Dedifferentiated amniotic fluid mesenchymal stem cell (primary cell): ENCODE results near the gene PRKN.

Experiments used
- DNase-seq: peaks from one replicate; pipeline ENCODE4 v3.0.0-alpha.2; 2016; ENCODE audit errors: extremely low spot score

PRKN gene

DNA sequence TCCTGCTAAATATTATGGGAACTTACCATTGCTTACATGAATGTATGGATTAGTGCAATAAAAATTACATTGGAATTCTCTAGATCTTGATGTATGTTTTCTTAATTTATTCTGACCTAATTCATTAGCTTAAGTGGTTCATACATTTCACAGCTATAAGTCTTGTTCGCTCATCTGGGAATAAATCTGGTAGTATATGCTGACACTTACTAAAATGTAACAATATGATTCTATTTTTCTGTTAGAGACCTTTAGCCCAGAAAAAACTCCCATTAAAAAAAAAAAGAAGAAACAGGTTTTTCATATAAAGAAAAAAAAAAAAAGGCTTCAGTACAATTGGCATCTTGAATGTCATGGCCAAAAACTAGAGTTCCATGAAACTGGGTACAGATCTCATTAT is 1059.6 kb downstream of the PRKN start:
- no peak for DNase-seq

GRCh38 chr6:161663682-161664081 is 1063.9 kb downstream of the PRKN start:
- no peak for DNase-seq

DNA sequence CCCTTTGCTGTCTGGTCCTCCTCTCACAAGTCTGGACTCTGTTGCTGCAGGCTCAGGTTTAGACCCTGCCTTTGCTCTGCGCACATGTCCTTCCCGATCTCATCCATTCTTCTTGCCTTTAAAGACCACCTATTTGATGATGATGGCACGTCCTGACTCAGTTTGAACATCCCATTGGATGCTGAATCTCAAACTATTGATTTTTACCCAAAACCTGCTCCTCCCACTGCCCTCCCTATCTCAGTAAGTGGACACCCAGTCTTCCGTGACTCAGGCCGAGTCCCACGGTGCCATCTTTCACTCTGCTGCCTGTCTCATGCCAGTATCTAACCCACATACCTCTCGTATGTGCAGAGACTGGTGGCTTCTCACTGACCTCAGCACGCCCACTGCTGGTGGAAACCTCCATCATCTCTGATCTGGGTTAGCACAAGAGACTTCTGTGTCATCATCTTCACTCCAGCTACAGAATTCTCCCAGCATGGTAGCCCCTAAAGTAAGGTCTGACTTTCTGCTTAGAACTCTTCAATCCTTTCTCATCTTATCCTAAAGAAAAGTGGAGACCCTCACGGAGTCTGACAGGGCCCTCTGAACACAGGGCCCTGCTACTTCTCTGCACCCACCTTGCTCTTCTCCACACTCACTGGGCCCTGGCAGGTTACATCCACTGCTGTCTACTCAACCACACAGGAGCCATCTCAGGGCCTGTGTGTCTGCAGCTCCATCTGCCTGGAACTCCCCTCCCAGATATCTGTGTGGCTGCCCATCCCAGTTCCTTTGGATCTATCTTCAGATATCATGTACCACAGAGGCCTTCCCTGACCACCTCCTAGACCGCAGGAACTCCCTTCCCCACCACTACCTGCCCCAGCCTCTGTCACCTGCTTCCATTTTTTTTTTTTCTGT is 1066.6 kb downstream of the PRKN start:
- no peak for DNase-seq

DNA sequence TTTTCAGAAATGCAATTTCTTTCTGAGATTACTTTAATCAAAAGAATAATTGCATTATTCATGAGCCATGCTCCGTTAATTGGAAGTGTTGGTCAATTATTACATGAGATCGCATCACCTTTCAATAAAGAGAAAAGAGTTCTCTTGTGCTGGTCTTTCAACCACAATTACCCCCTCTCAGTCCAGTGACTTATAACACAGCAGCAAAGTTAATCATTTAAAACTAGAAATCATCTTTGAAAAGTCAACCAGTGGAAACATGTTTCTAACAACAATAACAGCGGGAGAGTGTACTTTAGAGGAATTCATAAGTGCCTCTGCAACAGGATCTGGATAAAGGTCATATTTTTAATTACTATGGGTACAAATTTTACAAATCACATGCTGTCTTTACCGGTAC is 1069.4 kb downstream of the PRKN start:
- DNase-seq, result no peak

GRCh38 chr6:161654209-161654608 is 1073.4 kb downstream of the PRKN start:
- DNase-seq, result no peak

GRCh38 chr6:161651949-161652348 is 1075.6 kb downstream of the PRKN start:
- no peak for DNase-seq

GRCh38 chr6:161649841-161650240 is 1077.7 kb downstream of the PRKN start:
- no peak for DNase-seq

DNA sequence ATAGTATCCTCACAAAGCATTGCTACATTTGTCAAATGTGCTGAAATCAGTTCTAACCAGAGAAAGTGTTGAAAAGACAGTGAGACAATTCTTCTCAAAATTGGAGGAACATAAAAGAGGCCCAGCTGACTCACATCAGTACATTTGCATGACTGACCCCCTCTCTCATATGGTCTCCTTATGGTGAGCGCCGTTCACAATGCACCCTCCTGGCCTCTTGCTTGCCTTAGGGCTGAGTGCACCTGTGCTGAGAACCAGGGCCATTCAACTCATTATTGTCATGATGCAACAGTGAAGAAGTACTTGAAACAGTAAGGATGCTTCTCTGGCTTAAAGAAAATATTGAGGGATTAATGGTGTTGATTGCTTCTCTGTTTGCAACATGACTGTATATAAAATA is 1078.5 kb downstream of the PRKN start:
- no peak for DNase-seq

- no peak for DNase-seq
Observed at GRCh38 chr6:161647234-161647633, 1080.3 kb downstream of the PRKN start.

DNA sequence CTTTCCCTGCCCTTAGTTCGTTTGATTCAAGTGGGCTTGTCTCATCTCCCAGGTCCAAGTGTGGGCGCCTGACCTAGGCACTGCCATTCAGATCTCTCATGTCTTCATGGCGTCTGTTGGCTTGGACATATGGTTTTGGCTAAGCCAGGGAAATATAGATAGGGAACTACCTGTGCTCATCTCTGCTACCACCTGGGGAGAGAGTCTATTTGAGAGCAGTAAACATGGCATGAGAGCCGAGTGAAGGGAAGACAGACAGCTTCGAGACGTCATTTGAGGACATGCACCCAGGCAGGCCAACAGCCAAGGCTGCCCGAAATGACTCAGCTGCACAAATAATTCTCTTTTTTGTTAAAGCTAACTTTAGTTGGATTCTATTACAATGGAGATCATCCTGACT is 1083.0 kb downstream of the PRKN start:
- no peak for DNase-seq

DNA sequence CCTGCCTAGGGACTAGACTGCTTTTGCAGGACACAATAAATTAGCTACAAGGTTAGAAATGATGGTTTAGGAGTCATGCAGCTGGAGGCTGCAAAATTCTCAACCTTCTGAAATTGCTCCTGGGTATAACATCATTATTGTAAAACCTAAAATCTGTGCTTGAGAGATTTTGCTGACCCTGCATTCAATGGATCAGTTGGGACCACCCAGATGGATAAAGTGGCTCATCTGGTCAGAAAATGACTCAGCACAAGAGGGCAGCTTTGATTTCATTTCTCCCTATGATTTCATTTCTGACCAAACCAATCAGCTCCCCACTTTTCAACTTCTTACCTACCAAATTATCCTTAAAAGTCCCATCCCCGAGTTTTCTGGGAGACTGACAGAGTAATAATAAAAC is 1086.4 kb downstream of the PRKN start:
- DNase-seq, result no peak

- DNase-seq, result no peak
Observed at GRCh38 chr6:161639772-161640171, 1087.8 kb downstream of the PRKN start.

- no peak for DNase-seq
Observed at GRCh38 chr6:161637658-161638057, 1089.9 kb downstream of the PRKN start.

- DNase-seq, result no peak
Observed at GRCh38 chr6:161636882-161637430, 1090.6 kb downstream of the PRKN start.

DNA sequence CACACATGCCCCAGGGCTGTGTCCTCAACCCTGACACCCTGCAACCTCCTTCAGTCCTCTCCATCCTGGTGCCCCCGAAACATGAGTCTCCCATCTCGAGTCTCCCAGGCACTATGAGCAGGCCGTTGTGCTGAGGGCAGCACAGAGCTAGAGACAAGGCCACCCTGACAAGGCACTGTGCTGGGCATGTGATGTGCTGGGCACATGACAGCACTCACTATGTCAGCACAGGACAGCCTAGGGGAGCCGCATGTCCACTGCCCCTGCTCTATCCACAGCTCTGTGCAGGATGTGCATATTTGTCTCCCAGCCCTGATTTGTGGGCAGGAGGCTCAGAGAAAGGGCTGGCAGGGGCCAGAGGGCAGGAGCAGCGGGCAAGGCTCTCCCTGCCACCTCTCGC is 1091.6 kb downstream of the PRKN start:
- DNase-seq, result no peak

- no peak for DNase-seq
Observed at GRCh38 chr6:161634916-161635315, 1092.7 kb downstream of the PRKN start.

GRCh38 chr6:161631676-161632194 is 1095.8 kb downstream of the PRKN start:
- peak; percentile 85 for DNase-seq

- no peak for DNase-seq
Observed at GRCh38 chr6:161630674-161631073, 1096.9 kb downstream of the PRKN start.

DNA sequence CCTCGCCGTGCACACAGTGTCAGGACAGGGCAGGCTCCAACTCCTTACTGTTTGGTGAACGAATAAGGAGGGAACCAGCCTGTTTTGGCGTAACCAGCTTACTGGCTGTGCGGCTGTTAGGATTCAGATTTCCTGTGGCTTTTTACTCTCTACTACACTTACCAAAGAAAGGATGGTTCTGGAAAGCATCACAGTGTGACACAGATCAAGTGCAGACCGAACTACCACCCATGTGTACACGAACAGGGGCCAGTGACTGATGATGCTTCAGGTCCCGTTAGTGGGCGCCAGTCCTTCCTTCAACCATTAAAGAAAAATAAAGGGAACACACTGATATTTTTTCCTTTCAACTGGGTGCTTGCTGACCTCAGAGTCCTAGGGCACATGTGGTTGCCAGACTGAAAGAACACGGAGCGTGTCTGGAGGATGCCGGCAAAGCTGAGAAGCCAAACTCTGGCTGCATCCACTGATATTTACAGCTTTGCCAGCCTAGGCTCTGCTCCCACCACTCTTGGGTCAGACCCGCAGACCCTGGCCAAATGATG is 1101.4 kb downstream of the PRKN start:
- no peak for DNase-seq

- no peak for DNase-seq
Observed at GRCh38 chr6:161624111-161624510, 1103.5 kb downstream of the PRKN start.

- no peak for DNase-seq
Observed at GRCh38 chr6:161622779-161623178, 1104.8 kb downstream of the PRKN start.

- peak; percentile 34 for DNase-seq
Observed at GRCh38 chr6:161618831-161619454, 1108.6 kb downstream of the PRKN start.
